Small intestine (tissue), 7 donors: ENCODE data around the gene CPNE8. TPM values are rescaled to one million over a fixed set of nuclear protein-coding genes. Genes with fewer than 3 reads are reported as not detected.

Source experiments
- DNase-seq, 2 donors: peaks; one replicate each; pipeline versions ENCODE4 v3.0.0 to v3.0.0-alpha.2; 2013
- FAIRE-seq: peaks from 2 replicates; lab custom pipeline; 2012; peaks lifted over from hg19 to GRCh38; lab: Jason Lieb, UNC
- H3K27ac ChIP-seq, 3 donors: one replicate each; pipeline ENCODE4 v1.5.1; 2013; ENCODE audit warnings: low read length in 2 of 3, mild to moderate bottlenecking in 2 of 3, control low read depth in 1 of 3, inconsistent platforms in 1 of 3, low read depth in 1 of 3, moderate library complexity in 1 of 3
- H3K27me3 ChIP-seq, 3 donors: one replicate each; pipeline ENCODE4 v1.6.1; 2013; ENCODE audit warnings: low read length in 3 of 3, inconsistent platforms in 1 of 3; ENCODE audit not compliant: control insufficient read depth in 3 of 3, insufficient read depth in 3 of 3
- H3K36me3 ChIP-seq, 3 donors: one replicate each; pipeline ENCODE4 v1.6.1; 2013; ENCODE audit warnings: low read length in 3 of 3, inconsistent platforms in 1 of 3, low read depth in 1 of 3, mild to moderate bottlenecking in 1 of 3, moderate library complexity in 1 of 3; ENCODE audit not compliant: control insufficient read depth in 3 of 3, insufficient read depth in 2 of 3
- H3K4me1 ChIP-seq, 3 donors: one replicate each; pipeline ENCODE4 v1.6.1; 2013; ENCODE audit warnings: low read length in 2 of 3, inconsistent platforms in 1 of 3, low read depth in 1 of 3, mild to moderate bottlenecking in 1 of 3, moderate library complexity in 1 of 3; ENCODE audit not compliant: control insufficient read depth in 3 of 3, insufficient read depth in 2 of 3
- H3K4me3 ChIP-seq, 3 donors: one replicate each; pipeline ENCODE4 v1.5.1; 2013; ENCODE audit warnings: low read length in 3 of 3, control low read depth in 1 of 3, inconsistent platforms in 1 of 3, low read depth in 1 of 3, mild to moderate bottlenecking in 1 of 3, moderate library complexity in 1 of 3
- H3K9me3 ChIP-seq, 2 donors: one replicate each; pipeline ENCODE4 v1.6.1; 2013; ENCODE audit warnings: low read depth in 1 of 2, low read length in 1 of 2; ENCODE audit not compliant: control insufficient read depth in 2 of 2, insufficient read depth in 1 of 2
- WGBS, 3 donors: extraction: QIAGEN DNeasy Blood & Tissue Kit; methylation state at CpG; one replicate each; pipeline ENCODE4 v1.1.7; 2013; 5-methylcytosine and 5-hydroxymethylcytosine counted together
- polyA plus RNA-seq, 4 donors: library from polyadenylated mRNA; stranded (reverse) in 3 of 4; unstranded in 1 of 4; fragments of 200-250 nt in 3 of 4; fragments of 120-200 nt in 1 of 4; gene quantifications; one replicate each; pipeline versions ENCODE4 v1.2.1 to v1.2.3, GENCODE V29; 2013
- donor health status: healthy with polysubstance abuse.
- donor health status: control.
- donor health status: control.
- donor health status: Bipolar disorder and iron deficiency.
- donor health status: healthy.

The CPNE8 gene
- polyA plus RNA-seq, 4 donors = 0.22 to 8.4 (median 3.1) TPM

- no peak for DNase-seq
- no peak for FAIRE-seq
- WGBS, 3 donors = 79 to 89% (median 81%) methylated on average over 5 of the region's 5 CpGs
- Histone ChIP-seq H3K36me3 (peaks cover 0 to 3% (median 2%) of the 10 kb centered on the region in 3 donors), H3K4me1 (no peaks in the 10 kb centered on the region), H3K27me3 (no peaks in the 10 kb centered on the region), H3K9me3 (peaks cover 0 to 4% of the 10 kb centered on the region in 2 donors), H3K27ac (no peak overlapping the region), H3K4me3 (no peak overlapping the region)
These were observed 215.7 kb downstream of the CPNE8 start for GRCh38 chr12:38689704-38690103.

GRCh38 chr12:38689195-38689594, 216.2 kb downstream of the CPNE8 start:
- FAIRE-seq (no peak), DNase-seq (no peak)
- H3K27me3 ChIP-seq = no peaks in the 10 kb centered on the region
- peaks cover 0 to 3% (median 2%) of the 10 kb centered on the region in 3 donors for H3K36me3 ChIP-seq
- peaks cover 0 to 4% of the 10 kb centered on the region in 2 donors for H3K9me3 ChIP-seq
- 76 to 83% (median 77%) methylated on average over 1 of the region's 1 CpG for WGBS, 3 donors
- no peak overlapping the region for H3K4me3 ChIP-seq
- no peaks in the 10 kb centered on the region for H3K4me1 ChIP-seq
- no peak overlapping the region for H3K27ac ChIP-seq

DNA sequence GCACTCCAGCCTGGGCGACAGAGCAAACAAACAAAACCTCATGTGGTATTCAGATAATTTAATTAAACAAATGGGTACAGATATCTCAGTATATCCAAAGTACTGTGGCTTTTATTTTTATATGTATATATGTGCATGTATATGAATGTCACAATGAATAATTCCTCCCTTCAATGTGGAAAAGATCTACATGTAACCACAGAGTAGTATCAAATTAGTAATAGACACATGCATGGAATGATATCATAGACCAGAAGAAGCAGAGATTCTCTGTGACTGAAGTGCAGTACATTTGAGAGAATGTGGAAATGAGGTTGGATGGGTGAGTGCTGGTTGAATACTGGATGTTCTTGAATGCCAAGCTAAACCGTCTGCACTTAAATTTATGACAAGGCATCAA, 222.9 kb downstream of the CPNE8 start:
- H3K9me3 ChIP-seq = peaks cover 0 to 4% of the 10 kb centered on the region in 2 donors
- 76 to 87% (median 80%) methylated on average over 2 of the region's 2 CpGs for WGBS, 3 donors
- FAIRE-seq = no peak

DNA sequence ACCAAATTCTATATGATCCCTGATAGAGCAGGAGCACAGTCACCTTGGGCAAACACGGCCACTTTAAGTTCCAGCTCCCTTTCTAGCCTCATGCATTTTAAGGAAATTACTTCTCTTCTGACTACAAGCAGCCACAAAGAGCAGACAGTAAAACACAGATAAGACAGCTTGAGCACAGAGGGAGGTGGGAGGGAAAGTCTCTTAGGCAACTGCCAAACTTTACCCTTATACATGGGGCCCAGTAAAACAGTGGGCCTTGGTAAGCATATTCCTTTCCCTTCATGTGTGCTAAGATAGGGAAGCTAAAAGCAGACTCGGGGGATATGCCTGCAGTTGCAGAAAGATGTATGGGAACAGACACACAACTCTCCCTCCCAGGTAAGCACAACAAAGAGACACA, 235.9 kb downstream of the CPNE8 start:
- Histone ChIP-seq H3K36me3 (no peaks in the 10 kb centered on the region), H3K27me3 (no peaks in the 10 kb centered on the region), H3K4me3 (no peak overlapping the region), H3K4me1 (no peaks in the 10 kb centered on the region), H3K27ac (no peak overlapping the region), H3K9me3 (no peaks in the 10 kb centered on the region)
- 33 to 42% (median 41%) methylated on average over 2 of the region's 2 CpGs for WGBS, 3 donors
- FAIRE-seq (no peak), DNase-seq (peak in 1 of 2 donors; percentile 58)

More for the DNA sequence above, 222.9 kb downstream of the CPNE8 start:
- DNase-seq = no peak
- no peaks in the 10 kb centered on the region for H3K27me3 ChIP-seq
- no peak overlapping the region for H3K4me3 ChIP-seq
- H3K4me1 ChIP-seq = no peaks in the 10 kb centered on the region
- peaks cover 0 to 3% (median 2%) of the 10 kb centered on the region in 3 donors for H3K36me3 ChIP-seq
- no peak overlapping the region for H3K27ac ChIP-seq

DNA sequence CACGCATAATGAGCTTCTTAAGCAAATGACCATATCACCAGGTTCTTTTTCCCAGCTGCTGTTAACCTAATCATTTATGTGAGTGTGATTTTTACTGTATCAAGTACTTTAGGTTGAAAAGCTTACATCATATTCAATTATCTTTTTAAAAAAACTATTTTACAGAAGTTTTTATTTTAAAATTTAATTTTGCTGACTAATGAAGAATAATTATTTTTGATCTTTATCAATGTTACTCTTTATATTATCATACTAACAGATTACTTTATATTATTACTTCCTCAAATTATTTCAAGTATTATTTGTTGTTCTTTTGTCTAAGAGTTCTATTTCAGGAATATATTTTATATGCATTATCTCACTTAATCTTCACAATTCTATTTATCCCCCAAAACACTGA, 236.3 kb downstream of the CPNE8 start:
- no peaks in the 10 kb centered on the region for H3K9me3 ChIP-seq
- H3K4me1 ChIP-seq = no peaks in the 10 kb centered on the region
- FAIRE-seq = no peak
- WGBS, 3 donors = 90 to 96% (median 93%) methylated on average over 1 of the region's 1 CpG
- H3K27me3 ChIP-seq = no peaks in the 10 kb centered on the region
- no peak overlapping the region for H3K4me3 ChIP-seq
- no peak for DNase-seq
- H3K36me3 ChIP-seq = no peaks in the 10 kb centered on the region
- H3K27ac ChIP-seq = no peak overlapping the region

DNA sequence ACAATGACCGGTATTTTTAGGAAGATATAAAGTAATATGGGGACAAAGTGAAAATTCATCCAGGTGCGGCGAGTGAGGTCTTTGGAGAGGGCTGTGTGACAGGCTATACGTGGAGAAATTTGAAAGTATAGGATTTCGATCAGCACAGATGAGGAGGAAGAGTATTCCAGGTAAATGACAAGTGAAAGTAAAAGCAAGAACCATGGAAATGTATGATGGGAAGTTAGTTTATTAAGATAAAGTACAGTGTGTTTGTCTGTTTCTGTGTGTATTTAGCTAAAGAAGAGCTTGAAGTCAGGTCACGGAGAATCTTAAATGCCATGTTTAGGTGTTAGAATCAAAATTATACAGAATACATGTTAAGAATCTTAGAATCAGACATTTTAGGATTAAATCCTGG, 239.0 kb downstream of the CPNE8 start:
- no peak for FAIRE-seq
- H3K36me3 ChIP-seq = no peaks in the 10 kb centered on the region
- H3K9me3 ChIP-seq = no peaks in the 10 kb centered on the region
- 47 to 73% (median 63%) methylated on average over 6 of the region's 6 CpGs for WGBS, 3 donors
- no peak overlapping the region for H3K27ac ChIP-seq
- no peak overlapping the region for H3K4me3 ChIP-seq
- H3K4me1 ChIP-seq = no peaks in the 10 kb centered on the region
- DNase-seq = no peak
- no peaks in the 10 kb centered on the region for H3K27me3 ChIP-seq

- no peaks in the 10 kb centered on the region for H3K27me3 ChIP-seq
- FAIRE-seq = no peak
- no peaks in the 10 kb centered on the region for H3K36me3 ChIP-seq
- H3K4me1 ChIP-seq = no peaks in the 10 kb centered on the region
- DNase-seq = peak; percentile 1 to 51
- no peaks in the 10 kb centered on the region for H3K9me3 ChIP-seq
- H3K27ac ChIP-seq = no peak overlapping the region
- H3K4me3 ChIP-seq = no peak overlapping the region
These were observed 240.6 kb downstream of the CPNE8 start for GRCh38 chr12:38664661-38665269.

DNA sequence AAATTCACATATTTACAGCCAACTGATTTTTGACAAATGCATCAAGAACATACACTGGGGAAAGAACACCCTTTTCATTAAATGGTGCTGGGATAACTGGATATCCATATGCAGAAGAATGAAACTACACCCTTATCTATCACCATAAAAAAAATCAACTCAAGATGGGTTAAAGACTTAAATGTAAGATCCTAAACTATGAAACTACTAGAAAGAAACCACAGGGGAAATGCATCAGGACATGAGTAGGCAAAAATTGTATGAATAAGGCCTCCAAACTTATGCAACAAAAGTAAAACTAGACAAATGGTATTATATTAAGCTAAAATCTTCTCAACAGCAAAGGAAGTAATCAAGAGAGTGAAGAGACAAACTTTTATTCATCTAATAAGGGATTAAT, 242.6 kb downstream of the CPNE8 start:
- DNase-seq (no peak), FAIRE-seq (no peak)
- H3K27ac ChIP-seq = no peak overlapping the region
- H3K4me3 ChIP-seq = no peak overlapping the region
- no peaks in the 10 kb centered on the region for H3K4me1 ChIP-seq
- no peaks in the 10 kb centered on the region for H3K9me3 ChIP-seq
- no peaks in the 10 kb centered on the region for H3K36me3 ChIP-seq
- H3K27me3 ChIP-seq = no peaks in the 10 kb centered on the region

DNA sequence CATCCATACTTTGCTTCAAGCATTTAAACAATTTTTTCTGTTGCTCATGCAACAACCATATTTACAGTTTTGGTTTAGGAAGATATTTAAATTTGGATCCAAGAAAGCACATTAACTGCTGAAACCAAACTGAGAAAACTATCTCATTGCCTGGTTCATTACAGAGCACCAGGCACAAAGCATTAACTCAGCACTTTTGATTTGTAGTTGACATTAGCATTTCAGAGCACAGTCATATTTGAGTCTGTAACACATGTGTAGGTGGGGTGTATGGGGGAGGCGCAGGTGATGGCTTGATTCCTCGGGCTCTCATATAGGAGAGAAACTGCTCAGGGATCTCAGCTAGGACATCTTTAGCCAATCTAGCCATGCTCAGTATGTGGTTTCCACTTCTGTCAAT, 251.7 kb downstream of the CPNE8 start:
- FAIRE-seq (no peak), DNase-seq (no peak)
- H3K27me3 ChIP-seq = no peaks in the 10 kb centered on the region
- no peaks in the 10 kb centered on the region for H3K9me3 ChIP-seq
- no peak overlapping the region for H3K4me3 ChIP-seq
- no peaks in the 10 kb centered on the region for H3K4me1 ChIP-seq
- WGBS, 3 donors = 88 to 94% (median 88%) methylated on average over 2 of the region's 2 CpGs
- H3K36me3 ChIP-seq = no peaks in the 10 kb centered on the region
- H3K27ac ChIP-seq = no peak overlapping the region
